Neural cell (in vitro differentiated cells): ENCODE data around the gene PRRX1. TPM values are rescaled to one million over a fixed set of nuclear protein-coding genes. Genes with fewer than 3 reads are reported as not detected.

ENCODE experiments used
- polyA plus RNA-seq: library from polyadenylated mRNA; depleted of rRNA; stranded (reverse); fragments of >200 nt; gene quantifications from 2 replicates; pipeline ENCODE4 v1.2.3, GENCODE V29; 2014

Gene PRRX1
- polyA plus RNA-seq, 1 donor from 2014 or later, result 0.10 TPM

Other genes starting within 250 kb of the PRRX1 start
- gene GORAB, start 132.0 kb upstream of the PRRX1 start, polyA plus RNA-seq, result 17.8 and 18.9 TPM in 2 replicates